MM.1S (cell line): ENCODE results near the gene RNF208.

Experiments
- CTCF ChIP-seq: fragments of 300-600 bp; sonication (generic); IDR thresholded peaks from 2 replicates; pipeline ENCODE4 v1.5.1; 2016; ENCODE audit warnings: antibody characterized with exemption, low read length, mixed read lengths
- EZH2 ChIP-seq: fragments of 300-600 bp; sonication (generic); optimal IDR thresholded peaks from 2 replicates; pipeline ENCODE3; 2017; ENCODE audit warnings: low read depth, mild to moderate bottlenecking, antibody characterized with exemption, low read length, mixed read lengths
- EZH2phosphoT487 ChIP-seq: fragments of 300-600 bp; sonication (generic); IDR thresholded peaks from 2 replicates; pipeline ENCODE4 v1.6.1; 2018; ENCODE audit warnings: antibody characterized with exemption, low read length

GRCh38 chr9:137271696-137272076, 49.6 kb upstream of the RNF208 start:
- no peak for TF ChIP-seq CTCF
- no peak for TF ChIP-seq EZH2phosphoT487
- TF ChIP-seq EZH2, result no peak
